Measurements from ENCODE around the gene CMSS1. TPM values are rescaled to one million over a fixed set of nuclear protein-coding genes. Genes with fewer than 3 reads are reported as not detected.

CMSS1 gene
- polyA plus RNA-seq, 1 of the 3 experiments (the other 2 are of a cell fraction): 9.1 TPM

DNA sequence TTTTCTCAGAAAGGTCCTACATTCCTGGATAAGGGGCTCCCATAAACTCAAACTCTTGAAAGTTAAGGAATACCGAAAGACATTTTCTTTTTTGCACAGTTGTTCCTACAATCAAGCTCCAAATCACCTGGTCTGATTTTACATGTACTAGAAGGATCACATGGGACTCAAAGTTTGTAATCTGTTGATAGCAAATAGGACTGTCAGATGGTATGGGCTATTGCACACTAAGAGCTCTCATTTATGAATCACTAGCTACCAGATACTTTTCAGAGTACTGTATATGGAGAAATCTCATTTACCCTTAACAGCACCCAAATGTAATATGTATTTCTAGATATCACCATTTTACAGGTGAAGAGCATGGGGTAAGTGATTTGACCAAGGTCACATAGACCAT is 49.5 kb upstream of the CMSS1 start (continued):
- TF ChIP-seq, protein P1, sequence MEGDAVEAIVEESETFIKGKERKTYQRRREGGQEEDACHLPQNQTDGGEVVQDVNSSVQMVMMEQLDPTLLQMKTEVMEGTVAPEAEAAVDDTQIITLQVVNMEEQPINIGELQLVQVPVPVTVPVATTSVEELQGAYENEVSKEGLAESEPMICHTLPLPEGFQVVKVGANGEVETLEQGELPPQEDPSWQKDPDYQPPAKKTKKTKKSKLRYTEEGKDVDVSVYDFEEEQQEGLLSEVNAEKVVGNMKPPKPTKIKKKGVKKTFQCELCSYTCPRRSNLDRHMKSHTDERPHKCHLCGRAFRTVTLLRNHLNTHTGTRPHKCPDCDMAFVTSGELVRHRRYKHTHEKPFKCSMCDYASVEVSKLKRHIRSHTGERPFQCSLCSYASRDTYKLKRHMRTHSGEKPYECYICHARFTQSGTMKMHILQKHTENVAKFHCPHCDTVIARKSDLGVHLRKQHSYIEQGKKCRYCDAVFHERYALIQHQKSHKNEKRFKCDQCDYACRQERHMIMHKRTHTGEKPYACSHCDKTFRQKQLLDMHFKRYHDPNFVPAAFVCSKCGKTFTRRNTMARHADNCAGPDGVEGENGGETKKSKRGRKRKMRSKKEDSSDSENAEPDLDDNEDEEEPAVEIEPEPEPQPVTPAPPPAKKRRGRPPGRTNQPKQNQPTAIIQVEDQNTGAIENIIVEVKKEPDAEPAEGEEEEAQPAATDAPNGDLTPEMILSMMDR (IDR thresholded peaks at IDR 0.05): no peak

DNA sequence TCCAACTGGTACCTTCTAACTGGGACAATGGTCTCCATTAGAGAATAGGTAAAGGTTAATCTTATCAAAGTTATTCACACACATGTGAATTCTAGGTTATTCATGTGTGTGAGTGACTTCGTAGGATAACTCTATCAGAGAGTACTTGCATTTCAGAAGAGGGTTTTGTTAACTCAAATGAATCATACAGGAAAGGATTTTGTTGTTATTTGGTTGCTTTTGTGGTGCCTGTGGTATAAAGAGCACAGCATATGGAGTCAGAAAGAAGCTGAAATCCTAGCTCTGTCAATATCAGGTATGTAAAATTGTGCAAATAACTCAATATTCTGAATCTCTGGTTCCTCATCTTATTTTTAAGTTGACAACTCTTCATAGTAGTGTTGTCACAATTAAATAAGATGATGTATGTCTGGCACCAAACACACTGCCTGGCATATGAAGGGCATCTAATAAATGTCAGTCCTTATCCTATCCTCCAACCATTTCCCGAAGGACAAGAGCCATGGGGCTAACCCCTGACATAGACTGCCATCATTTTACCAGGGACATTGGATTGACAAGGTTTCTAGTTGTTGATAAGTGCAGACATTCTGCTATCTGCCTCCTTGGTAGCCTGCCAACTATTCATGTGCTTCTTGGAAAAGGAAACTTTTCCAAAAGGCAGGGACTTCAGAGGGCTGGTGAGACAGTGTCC is 48.7 kb upstream of the CMSS1 start:
- Histone ChIP-seq H2AFZ (ENCODE audit: low read depth) (no peak overlapping the region), H3K27me3 (ENCODE audit: insufficient read depth) (no peaks in the 10 kb centered on the region), H3K4me2 (no peak overlapping the region), H3K36me3 (replicated peaks in 1 of 2; ENCODE audit: control insufficient read depth in 1 of 2, insufficient read depth in 2 of 2, low read length in 1 of 2) (no peaks in the 10 kb centered on the region), H3F3A (replicated peaks; ENCODE audit: insufficient read depth) (peaks cover 4% of the 10 kb centered on the region), H3K27ac (ENCODE audit: low read depth in 2 of 2, low read length in 1 of 2) (no peak overlapping the region), H3K9ac (no peak overlapping the region), H3K4me1 (ENCODE audit: control insufficient read depth in 1 of 2, insufficient read depth in 2 of 2, low read depth in 1 of 2, low read length in 1 of 2) (no peaks in the 10 kb centered on the region; a peak in 1 of 4 replicates), H3K4me3 (ENCODE audit: low read depth in 2 of 2, low read length in 1 of 2) (no peak overlapping the region), H3K79me2 (ENCODE audit: insufficient read depth) (no peaks in the 10 kb centered on the region), H3K9me3 (no peaks in the 10 kb centered on the region), H4K20me1 (ENCODE audit: insufficient read depth) (no peaks in the 10 kb centered on the region), H3K9me2 (no peaks in the 10 kb centered on the region)
- ChIA-PET CTCF (interaction anchor here (0.6 to 5.2 kb wide), 3 partner anchors 15 to 24 kb away, joined by 3 to 35 read pairs (median 4); no protein-coding TSS in a partner anchor), POLR2A (no interaction called here)
- no peak for DNase-seq
- WGBS (ENCODE audit: low lambda C conversion rate): 10% methylated on average over 2 of the region's 2 CpGs
- no peak for TF ChIP-seq POLR2AphosphoS5 (IDR thresholded peaks at IDR 0.05; ENCODE audit: low read depth, low read length)
- TF ChIP-seq SIN3A (IDR thresholded peaks at IDR 0.05; ENCODE audit: borderline replicate concordance, low read depth, low read length): no peak
- TF ChIP-seq, protein P1 (IDR thresholded peaks at IDR 0.05): no peak
- TF ChIP-seq, protein P2, sequence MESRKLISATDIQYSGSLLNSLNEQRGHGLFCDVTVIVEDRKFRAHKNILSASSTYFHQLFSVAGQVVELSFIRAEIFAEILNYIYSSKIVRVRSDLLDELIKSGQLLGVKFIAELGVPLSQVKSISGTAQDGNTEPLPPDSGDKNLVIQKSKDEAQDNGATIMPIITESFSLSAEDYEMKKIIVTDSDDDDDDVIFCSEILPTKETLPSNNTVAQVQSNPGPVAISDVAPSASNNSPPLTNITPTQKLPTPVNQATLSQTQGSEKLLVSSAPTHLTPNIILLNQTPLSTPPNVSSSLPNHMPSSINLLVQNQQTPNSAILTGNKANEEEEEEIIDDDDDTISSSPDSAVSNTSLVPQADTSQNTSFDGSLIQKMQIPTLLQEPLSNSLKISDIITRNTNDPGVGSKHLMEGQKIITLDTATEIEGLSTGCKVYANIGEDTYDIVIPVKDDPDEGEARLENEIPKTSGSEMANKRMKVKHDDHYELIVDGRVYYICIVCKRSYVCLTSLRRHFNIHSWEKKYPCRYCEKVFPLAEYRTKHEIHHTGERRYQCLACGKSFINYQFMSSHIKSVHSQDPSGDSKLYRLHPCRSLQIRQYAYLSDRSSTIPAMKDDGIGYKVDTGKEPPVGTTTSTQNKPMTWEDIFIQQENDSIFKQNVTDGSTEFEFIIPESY (IDR thresholded peaks at IDR 0.05; ENCODE audit: borderline replicate concordance, low read depth): no peak
- no peak for TF ChIP-seq NRF1 (IDR thresholded peaks at IDR 0.05; ENCODE audit: low read depth, low read length)
- TF ChIP-seq, protein P3, sequence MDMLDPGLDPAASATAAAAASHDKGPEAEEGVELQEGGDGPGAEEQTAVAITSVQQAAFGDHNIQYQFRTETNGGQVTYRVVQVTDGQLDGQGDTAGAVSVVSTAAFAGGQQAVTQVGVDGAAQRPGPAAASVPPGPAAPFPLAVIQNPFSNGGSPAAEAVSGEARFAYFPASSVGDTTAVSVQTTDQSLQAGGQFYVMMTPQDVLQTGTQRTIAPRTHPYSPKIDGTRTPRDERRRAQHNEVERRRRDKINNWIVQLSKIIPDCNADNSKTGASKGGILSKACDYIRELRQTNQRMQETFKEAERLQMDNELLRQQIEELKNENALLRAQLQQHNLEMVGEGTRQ (IDR thresholded peaks at IDR 0.05; ENCODE audit: borderline replicate concordance, low read depth, low read length): no peak
- no peak for TF ChIP-seq EP300 (IDR thresholded peaks at IDR 0.05; ENCODE audit: borderline replicate concordance in 1 of 2, low read depth in 1 of 2, low read length in 1 of 2)
- no peak for TF ChIP-seq TAF1 (IDR thresholded peaks at IDR 0.05; ENCODE audit: borderline replicate concordance, low read depth, low read length)
- TF ChIP-seq GABPA (IDR thresholded peaks at IDR 0.05; ENCODE audit: low read depth): no peak
- no peak for TF ChIP-seq YY1 (IDR thresholded peaks at IDR 0.05; ENCODE audit: low read depth)
- TF ChIP-seq, protein P4, sequence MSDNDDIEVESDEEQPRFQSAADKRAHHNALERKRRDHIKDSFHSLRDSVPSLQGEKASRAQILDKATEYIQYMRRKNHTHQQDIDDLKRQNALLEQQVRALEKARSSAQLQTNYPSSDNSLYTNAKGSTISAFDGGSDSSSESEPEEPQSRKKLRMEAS (IDR thresholded peaks at IDR 0.05; ENCODE audit: low read depth): no peak
- TF ChIP-seq, protein P5, sequence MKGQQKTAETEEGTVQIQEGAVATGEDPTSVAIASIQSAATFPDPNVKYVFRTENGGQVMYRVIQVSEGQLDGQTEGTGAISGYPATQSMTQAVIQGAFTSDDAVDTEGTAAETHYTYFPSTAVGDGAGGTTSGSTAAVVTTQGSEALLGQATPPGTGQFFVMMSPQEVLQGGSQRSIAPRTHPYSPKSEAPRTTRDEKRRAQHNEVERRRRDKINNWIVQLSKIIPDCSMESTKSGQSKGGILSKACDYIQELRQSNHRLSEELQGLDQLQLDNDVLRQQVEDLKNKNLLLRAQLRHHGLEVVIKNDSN (IDR thresholded peaks at IDR 0.05; ENCODE audit: borderline replicate concordance, low read depth): no peak
- no peak for TF ChIP-seq RFX5 (IDR thresholded peaks at IDR 0.05; ENCODE audit: low read length)

Measured in SK-N-SH (cell line).